ENCODE measurements around the gene PRKCH.

- no peak for TF ChIP-seq CTCF (conservative IDR thresholded peaks at IDR 0.05; ENCODE audit: low read length)
- no peak for TF ChIP-seq EZH2phosphoT487 (IDR thresholded peaks at IDR 0.05; ENCODE audit: borderline replicate concordance, low read depth, low read length)
These were observed 148.4 kb downstream of the PRKCH start for GRCh38 chr14:61469781-61470180.
